ENCODE results near the gene ENTPD8.
"Not testable (repeated sequence)": the region's sequence is repeated elsewhere in the genome, so short reads cannot be mapped to it uniquely, and the experiment has no call there.

The ENTPD8 gene

GRCh38 chr9:137474271-137474670, 33.1 kb upstream of the ENTPD8 start:
- TF ChIP-seq, protein P1, sequence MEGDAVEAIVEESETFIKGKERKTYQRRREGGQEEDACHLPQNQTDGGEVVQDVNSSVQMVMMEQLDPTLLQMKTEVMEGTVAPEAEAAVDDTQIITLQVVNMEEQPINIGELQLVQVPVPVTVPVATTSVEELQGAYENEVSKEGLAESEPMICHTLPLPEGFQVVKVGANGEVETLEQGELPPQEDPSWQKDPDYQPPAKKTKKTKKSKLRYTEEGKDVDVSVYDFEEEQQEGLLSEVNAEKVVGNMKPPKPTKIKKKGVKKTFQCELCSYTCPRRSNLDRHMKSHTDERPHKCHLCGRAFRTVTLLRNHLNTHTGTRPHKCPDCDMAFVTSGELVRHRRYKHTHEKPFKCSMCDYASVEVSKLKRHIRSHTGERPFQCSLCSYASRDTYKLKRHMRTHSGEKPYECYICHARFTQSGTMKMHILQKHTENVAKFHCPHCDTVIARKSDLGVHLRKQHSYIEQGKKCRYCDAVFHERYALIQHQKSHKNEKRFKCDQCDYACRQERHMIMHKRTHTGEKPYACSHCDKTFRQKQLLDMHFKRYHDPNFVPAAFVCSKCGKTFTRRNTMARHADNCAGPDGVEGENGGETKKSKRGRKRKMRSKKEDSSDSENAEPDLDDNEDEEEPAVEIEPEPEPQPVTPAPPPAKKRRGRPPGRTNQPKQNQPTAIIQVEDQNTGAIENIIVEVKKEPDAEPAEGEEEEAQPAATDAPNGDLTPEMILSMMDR (conservative IDR thresholded peaks at IDR 0.05; ENCODE audit: low read depth, low read length) = no peak
- H3K4me3 ChIP-seq (ENCODE audit: low read depth, low read length) = no peak overlapping the region
- no peak for DNase-seq (ENCODE audit: low read depth)

- TF ChIP-seq, protein P1 (conservative IDR thresholded peaks at IDR 0.05; ENCODE audit: low read depth, low read length) = no peak
- no peak overlapping the region for H3K4me3 ChIP-seq (ENCODE audit: low read depth, low read length)
- DNase-seq (ENCODE audit: low read depth) = no peak
Measured at GRCh38 chr9:137470785-137471184, 29.6 kb upstream of the ENTPD8 start.

GRCh38 chr9:137467896-137468295, 26.7 kb upstream of the ENTPD8 start:
- no peak for DNase-seq (ENCODE audit: low read depth)
- no peak overlapping the region for H3K4me3 ChIP-seq (ENCODE audit: low read depth, low read length)
- TF ChIP-seq, protein P1 (conservative IDR thresholded peaks at IDR 0.05; ENCODE audit: low read depth, low read length) = no peak

- DNase-seq (ENCODE audit: low read depth) = no peak
- TF ChIP-seq, protein P1 (conservative IDR thresholded peaks at IDR 0.05; ENCODE audit: low read depth, low read length) = no peak
- H3K4me3 ChIP-seq (ENCODE audit: low read depth, low read length) = no peak overlapping the region
Measured at GRCh38 chr9:137467161-137467581, 26.0 kb upstream of the ENTPD8 start.

- H3K4me3 ChIP-seq (ENCODE audit: low read depth, low read length); DNase-seq (ENCODE audit: low read depth): not testable (repeated sequence)
Measured at GRCh38 chr9:137466389-137467085, 25.4 kb upstream of the ENTPD8 start.

DNA sequence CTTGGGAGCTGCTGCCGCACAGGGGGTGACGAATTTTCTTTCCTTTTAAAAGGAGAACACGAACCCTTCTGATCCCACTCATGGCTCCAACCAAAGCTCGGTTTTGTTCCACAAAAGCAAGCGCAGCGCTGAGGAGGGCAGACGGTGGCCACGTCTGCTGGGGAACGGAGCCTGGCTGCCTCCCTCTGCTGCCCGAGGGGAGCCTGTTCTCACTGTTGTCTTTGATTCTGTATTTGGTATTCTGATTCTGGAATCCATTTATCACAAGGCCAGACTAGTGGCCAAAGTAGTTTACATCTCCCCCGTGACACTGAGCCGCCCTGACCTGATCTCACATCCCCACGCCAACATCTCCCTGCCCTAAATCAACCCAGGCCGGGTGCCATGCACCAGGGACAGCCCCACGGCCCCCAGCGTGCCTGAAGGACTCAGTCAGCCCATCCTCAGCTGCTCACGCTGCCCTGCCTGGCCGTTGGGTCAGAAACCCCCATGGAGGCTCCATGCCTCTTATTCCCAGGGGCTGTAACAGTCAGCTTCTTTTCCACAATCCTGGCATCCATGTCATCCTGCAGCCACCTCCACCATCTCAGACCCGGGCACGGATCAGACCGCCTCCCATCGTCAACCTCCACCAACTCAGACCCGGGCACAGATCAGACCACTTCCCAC, 24.7 kb upstream of the ENTPD8 start:
- DNase-seq (ENCODE audit: low read depth) = no peak
- no peak overlapping the region for H3K4me3 ChIP-seq (ENCODE audit: low read depth, low read length)
- TF ChIP-seq, protein P1 (conservative IDR thresholded peaks at IDR 0.05; ENCODE audit: low read depth, low read length) = no peak

DNA sequence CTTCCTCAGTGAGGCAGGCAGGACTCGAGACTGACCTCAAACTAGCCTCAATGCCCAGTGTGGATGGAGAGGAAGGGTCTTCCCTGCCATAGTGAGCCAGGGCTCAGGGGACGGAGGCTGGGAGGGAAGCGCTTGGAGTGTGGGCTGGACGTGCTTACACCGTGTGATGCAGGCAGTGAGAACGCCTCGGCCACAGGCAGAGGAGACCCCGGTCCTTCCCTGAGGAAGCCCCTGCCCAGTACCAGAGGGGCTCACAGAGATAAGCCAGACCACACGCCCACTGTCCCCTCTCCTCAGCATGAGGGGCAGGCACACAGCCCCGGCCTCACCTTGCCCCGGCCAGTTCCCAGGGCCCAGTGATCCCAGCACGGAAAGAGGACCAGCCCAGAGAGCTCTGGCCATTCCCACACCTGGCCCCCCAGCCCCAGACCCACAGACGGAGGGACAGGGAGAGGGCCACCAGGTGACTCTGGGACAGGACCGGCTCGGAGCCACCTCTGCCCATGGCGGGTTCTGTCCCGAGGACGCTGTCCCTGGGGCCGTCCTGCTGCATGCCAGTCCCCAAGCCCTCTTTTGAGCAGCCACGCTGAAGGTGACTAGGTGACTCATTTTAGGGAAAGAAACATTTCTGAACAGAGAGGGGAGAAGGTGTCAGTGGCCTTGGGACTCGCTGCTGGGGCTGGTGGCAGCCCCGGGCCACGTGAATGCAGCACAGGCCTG, 24.0 kb upstream of the ENTPD8 start:
- TF ChIP-seq, protein P1 (conservative IDR thresholded peaks at IDR 0.05; ENCODE audit: low read depth, low read length) = no peak
- H3K4me3 ChIP-seq (ENCODE audit: low read depth, low read length) = no peak overlapping the region
- DNase-seq (ENCODE audit: low read depth) = no peak
